ENCODE data around the gene NDUFS2. TPM values are rescaled to one million over a fixed set of nuclear protein-coding genes. Genes with fewer than 3 reads are reported as not detected.

NDUFS2 gene
- total RNA-seq, 4 donors from 2014 or later = 73.0 to 118 (median 103) TPM

- DNase-seq (ENCODE audit: low spot score in 2 of 2) = no peak
- H3K4me3 ChIP-seq = no peak overlapping the region
- TF ChIP-seq EP300 (IDR thresholded peaks at IDR 0.05) (no peak), POLR2A (IDR thresholded peaks at IDR 0.05) (no peak), CTCF (IDR thresholded peaks at IDR 0.05) (no peak)
- no peak overlapping the region for H3K27ac ChIP-seq
- H3K36me3 ChIP-seq = peaks cover 0 to 30% (median 0%) of the 10 kb centered on the region in 3 donors
- no peaks in the 10 kb centered on the region for H3K27me3 ChIP-seq
- WGBS, 2 donors = 94 to 95% methylated on average over 7 of the region's 7 CpGs
- H3K9me3 ChIP-seq = no peaks in the 10 kb centered on the region
- H3K4me1 ChIP-seq = peaks cover 5 to 20% (median 12%) of the 10 kb centered on the region in 4 donors
Measured at GRCh38 chr1:161230762-161231161, 28.6 kb downstream of the NDUFS2 start.

- Histone ChIP-seq H3K4me3 (no peak overlapping the region), H3K9me3 (no peaks in the 10 kb centered on the region), H3K27me3 (no peaks in the 10 kb centered on the region), H3K27ac (no peak overlapping the region), H3K4me1 (no peaks in the 10 kb centered on the region), H3K36me3 (peaks cover 0 to 29% (median 0%) of the 10 kb centered on the region in 3 donors)
- WGBS, 2 donors = 81 to 89% methylated on average over 9 of the region's 9 CpGs
- TF ChIP-seq POLR2A (IDR thresholded peaks at IDR 0.05) (no peak), CTCF (IDR thresholded peaks at IDR 0.05) (no peak), EP300 (IDR thresholded peaks at IDR 0.05) (no peak)
- no peak for DNase-seq (ENCODE audit: low spot score in 2 of 2)
Measured at GRCh38 chr1:161233102-161233501, 30.9 kb downstream of the NDUFS2 start.

- Histone ChIP-seq H3K27ac (no peak overlapping the region), H3K9me3 (no peaks in the 10 kb centered on the region), H3K4me1 (no peaks in the 10 kb centered on the region), H3K36me3 (no peaks in the 10 kb centered on the region), H3K4me3 (no peak overlapping the region), H3K27me3 (no peaks in the 10 kb centered on the region)
- TF ChIP-seq POLR2A (IDR thresholded peaks at IDR 0.05) = no peak
- TF ChIP-seq EP300 (IDR thresholded peaks at IDR 0.05) = no peak
- no peak for TF ChIP-seq CTCF (IDR thresholded peaks at IDR 0.05)
- DNase-seq (ENCODE audit: low spot score in 2 of 2) = no peak
- WGBS, 2 donors = 79 to 80% methylated on average over 5 of the region's 5 CpGs
Measured at GRCh38 chr1:161235957-161236775, 34.0 kb downstream of the NDUFS2 start.

GRCh38 chr1:161238039-161238473 is 35.9 kb downstream of the NDUFS2 start, which contains the start of gene NR1I3:
NR1I3 (minus strand) TSS chr1:161238203; CDS start chr1:161236565, 1,638 bp downstream.
- 31 to 35% methylated on average over 4 of the region's 4 CpGs for WGBS, 2 donors
- Histone ChIP-seq H3K36me3 (no peaks in the 10 kb centered on the region), H3K9me3 (no peaks in the 10 kb centered on the region), H3K4me3 (no peak within 1 kb of the TSS), H3K27me3 (no peaks in the 10 kb centered on the region), H3K27ac (no peak within 1 kb of the TSS), H3K4me1 (no peaks in the 10 kb centered on the region)
- TF ChIP-seq POLR2A (IDR thresholded peaks at IDR 0.05) = no peak
- TF ChIP-seq EP300 (IDR thresholded peaks at IDR 0.05) = no peak
- no peak for TF ChIP-seq CTCF (IDR thresholded peaks at IDR 0.05)
- no peak for DNase-seq (ENCODE audit: low spot score in 2 of 2)

- DNase-seq (ENCODE audit: low spot score in 2 of 2) = no peak
- H3K27ac ChIP-seq = no peak overlapping the region
- H3K4me3 ChIP-seq = no peak overlapping the region
- no peaks in the 10 kb centered on the region for H3K36me3 ChIP-seq
- no peaks in the 10 kb centered on the region for H3K4me1 ChIP-seq
- 63 to 80% methylated on average over 3 of the region's 3 CpGs for WGBS, 2 donors
- no peaks in the 10 kb centered on the region for H3K27me3 ChIP-seq
- H3K9me3 ChIP-seq = no peaks in the 10 kb centered on the region
- TF ChIP-seq POLR2A (IDR thresholded peaks at IDR 0.05) (no peak), EP300 (IDR thresholded peaks at IDR 0.05) (no peak), CTCF (IDR thresholded peaks at IDR 0.05) (no peak)
Measured at GRCh38 chr1:161241682-161242081, 39.5 kb downstream of the NDUFS2 start.

Measured in tibial nerve (tissue), 4 donors.